Activated CD8-positive, alpha-beta T cell treated with anti-CD3 and anti-CD28 coated beads for 36 hours (primary cell): ENCODE results near the gene PSMD11. TPM values are rescaled to one million over a fixed set of nuclear protein-coding genes. Genes with fewer than 3 reads are reported as not detected.

Experiments
- ATAC-seq: fragments of 200-7000 bp; cut with Tn5 transposase; one replicate; pipeline ENCODE4 v1.10.0; 2021; ENCODE audit warnings: mild to moderate bottlenecking, moderate library complexity
- CTCF ChIA-PET: fragments of 350-600 bp; sonication (Branson Sonifier 250); formaldehyde crosslinking; loops from one replicate; lab custom pipeline; 2021; ENCODE audit warnings: antibody characterized with exemption; lab: Charles Lee
- POLR2A ChIA-PET: fragments of 350-600 bp; sonication (Branson Sonifier 250); formaldehyde crosslinking; loops from one replicate; lab custom pipeline; 2021; ENCODE audit warnings: antibody characterized with exemption; lab: Charles Lee
- DNase-seq: peaks from one replicate; pipeline ENCODE4 v3.0.0-alpha.2; 2020
- H3K27ac Mint-ChIP-seq: one replicate; pipeline ENCODE4 v1.8.0; 2021; ENCODE audit warnings: mild to moderate bottlenecking, mixed read lengths
- H3K27me3 Mint-ChIP-seq: one replicate; pipeline ENCODE4 v1.8.0; 2021; ENCODE audit warnings: mixed read lengths
- H3K36me3 Mint-ChIP-seq: one replicate; pipeline ENCODE4 v1.8.0; 2021; ENCODE audit warnings: low read depth, mixed read lengths
- H3K4me1 Mint-ChIP-seq: one replicate; pipeline ENCODE4 v1.8.0; 2021; ENCODE audit warnings: low read depth, mixed read lengths
- H3K4me3 Mint-ChIP-seq: one replicate; pipeline ENCODE4 v1.8.0; 2021; ENCODE audit warnings: mild to moderate bottlenecking, moderate library complexity, mixed read lengths
- H3K9me3 Mint-ChIP-seq: one replicate; pipeline ENCODE4 v1.8.0; 2021; ENCODE audit warnings: mixed read lengths
- CTCF ChIP-seq: fragments of 200-600 bp; IDR thresholded peaks from one replicate; pipeline ENCODE4 v1.8.0; 2022; ENCODE audit warnings: antibody characterized with exemption, mild to moderate bottlenecking
- intact Hi-C: fragments of 100-400 bp; cut with micrococcal nuclease; formaldehyde crosslinking; loops from one replicate; pipeline ENCODE4 v1.10.0; 2022
- total RNA-seq, 2 experiments: library from RNA; stranded (reverse); gene quantifications; one replicate each; pipeline ENCODE4 v1.2.3, GENCODE V29; 2021

The PSMD11 gene
- total RNA-seq, 2 experiments from 2014 or later = 119 to 130 TPM

- peaks cover 50% of the 10 kb centered on the region for H3K36me3 Mint-ChIP-seq
Observed at GRCh38 chr17:32467949-32468348, 23.6 kb downstream of the PSMD11 start.

GRCh38 chr17:32470405-32471167 lies 26.3 kb downstream of the PSMD11 start:
- Mint-ChIP-seq H3K27ac (peak overlapping the region; percentile 2), H3K4me1 (no peaks in the 10 kb centered on the region), H3K9me3 (no peaks in the 10 kb centered on the region), H3K36me3 (peaks cover 55% of the 10 kb centered on the region), H3K27me3 (no peaks in the 10 kb centered on the region), H3K4me3 (no peak overlapping the region)
- CTCF ChIA-PET = interaction anchor here (0.7 to 2.6 kb wide), 5 partner anchors 8 to 471 kb away, joined by 3 to 35 read pairs (median 4); partner anchors contain the start of gene PSMD11
- TF ChIP-seq CTCF = no peak
- POLR2A ChIA-PET = interaction anchor here (1.3 kb wide), 1 partner anchor 11 kb away, joined by 6 read pairs; no protein-coding TSS in a partner anchor
- intact Hi-C loops = no loop called here
- no peak for ATAC-seq
- no peak for DNase-seq

More at GRCh38 chr17:32467949-32468348, 23.6 kb downstream of the PSMD11 start:
- no peak overlapping the region for H3K27ac Mint-ChIP-seq
- H3K4me1 Mint-ChIP-seq = no peaks in the 10 kb centered on the region
- H3K4me3 Mint-ChIP-seq = no peak overlapping the region
- no peak for TF ChIP-seq CTCF
- H3K9me3 Mint-ChIP-seq = no peaks in the 10 kb centered on the region
- no peaks in the 10 kb centered on the region for H3K27me3 Mint-ChIP-seq
- ATAC-seq (no peak), DNase-seq (no peak)
- ChIA-PET POLR2A (no interaction called here), CTCF (interaction anchor here (1.9 kb wide), 1 partner anchor 141 kb away, joined by 5 read pairs; no protein-coding TSS in a partner anchor)
- intact Hi-C loops = no loop called here

GRCh38 chr17:32471652-32472051 lies 27.3 kb downstream of the PSMD11 start:
- POLR2A ChIA-PET = interaction anchor here (0.6 to 0.8 kb wide), 2 partner anchors 8 to 12 kb away, joined by 3 to 5 read pairs; no protein-coding TSS in a partner anchor
- Mint-ChIP-seq H3K36me3 (peaks cover 55% of the 10 kb centered on the region), H3K4me1 (no peaks in the 10 kb centered on the region), H3K9me3 (no peaks in the 10 kb centered on the region), H3K27me3 (no peaks in the 10 kb centered on the region), H3K27ac (no peak overlapping the region), H3K4me3 (no peak overlapping the region)
- DNase-seq = no peak
- intact Hi-C loops = no loop called here
- TF ChIP-seq CTCF = no peak
- no peak for ATAC-seq
- CTCF ChIA-PET = interaction anchor here (0.7 to 2.6 kb wide), 6 partner anchors 9 to 470 kb away, joined by 3 to 35 read pairs (median 4); partner anchors contain the start of genes MYO1D and PSMD11

GRCh38 chr17:32475258-32475657 lies 30.9 kb downstream of the PSMD11 start:
- CTCF ChIA-PET = interaction anchor here (1.1 to 2.5 kb wide), 3 partner anchors 12 to 308 kb away, joined by 3 to 28 read pairs (median 24); no protein-coding TSS in a partner anchor

More at GRCh38 chr17:32475258-32475657, 30.9 kb downstream of the PSMD11 start:
- no peak overlapping the region for H3K27ac Mint-ChIP-seq
- ATAC-seq (no peak), DNase-seq (no peak)
- no peak for TF ChIP-seq CTCF
- no peaks in the 10 kb centered on the region for H3K4me1 Mint-ChIP-seq
- POLR2A ChIA-PET = interaction anchor here (1.3 kb wide), 1 partner anchor 12 kb away, joined by 3 read pairs; no protein-coding TSS in a partner anchor
- H3K27me3 Mint-ChIP-seq = no peaks in the 10 kb centered on the region
- H3K9me3 Mint-ChIP-seq = no peaks in the 10 kb centered on the region
- no peak overlapping the region for H3K4me3 Mint-ChIP-seq
- intact Hi-C loops = no loop called here
- H3K36me3 Mint-ChIP-seq = peaks cover 65% of the 10 kb centered on the region
